C4-2B (cell line): Measurements from ENCODE around the gene TXNDC9.
"Not testable (repeated sequence)": the region's sequence is repeated elsewhere in the genome, so short reads cannot be mapped to it uniquely, and the experiment has no call there.

Experiments used
- H3K27ac ChIP-seq: fragments of 450-650 bp; 2 replicates; pipeline ENCODE4 v1.5.1; 2017
- ZFX ChIP-seq: fragments of 450-650 bp; IDR thresholded peaks from 2 replicates; pipeline ENCODE4 v1.6.1; 2017
- TF ChIP-seq, protein P1 (sequence below): fragments of 450-650 bp; conservative IDR thresholded peaks from 2 replicates; pipeline ENCODE4 v1.5.1; 2017; ENCODE audit warnings: mild to moderate bottlenecking

TXNDC9 gene

GRCh38 chr2:99365661-99366060 is 29.5 kb upstream of the TXNDC9 start:
- no peak overlapping the region for H3K27ac ChIP-seq
- no peak for TF ChIP-seq ZFX
- TF ChIP-seq, protein P1, sequence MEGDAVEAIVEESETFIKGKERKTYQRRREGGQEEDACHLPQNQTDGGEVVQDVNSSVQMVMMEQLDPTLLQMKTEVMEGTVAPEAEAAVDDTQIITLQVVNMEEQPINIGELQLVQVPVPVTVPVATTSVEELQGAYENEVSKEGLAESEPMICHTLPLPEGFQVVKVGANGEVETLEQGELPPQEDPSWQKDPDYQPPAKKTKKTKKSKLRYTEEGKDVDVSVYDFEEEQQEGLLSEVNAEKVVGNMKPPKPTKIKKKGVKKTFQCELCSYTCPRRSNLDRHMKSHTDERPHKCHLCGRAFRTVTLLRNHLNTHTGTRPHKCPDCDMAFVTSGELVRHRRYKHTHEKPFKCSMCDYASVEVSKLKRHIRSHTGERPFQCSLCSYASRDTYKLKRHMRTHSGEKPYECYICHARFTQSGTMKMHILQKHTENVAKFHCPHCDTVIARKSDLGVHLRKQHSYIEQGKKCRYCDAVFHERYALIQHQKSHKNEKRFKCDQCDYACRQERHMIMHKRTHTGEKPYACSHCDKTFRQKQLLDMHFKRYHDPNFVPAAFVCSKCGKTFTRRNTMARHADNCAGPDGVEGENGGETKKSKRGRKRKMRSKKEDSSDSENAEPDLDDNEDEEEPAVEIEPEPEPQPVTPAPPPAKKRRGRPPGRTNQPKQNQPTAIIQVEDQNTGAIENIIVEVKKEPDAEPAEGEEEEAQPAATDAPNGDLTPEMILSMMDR = no peak

GRCh38 chr2:99356853-99357252 is 20.7 kb upstream of the TXNDC9 start:
- no peak overlapping the region for H3K27ac ChIP-seq
- TF ChIP-seq ZFX = no peak
- TF ChIP-seq, protein P1 = no peak

DNA sequence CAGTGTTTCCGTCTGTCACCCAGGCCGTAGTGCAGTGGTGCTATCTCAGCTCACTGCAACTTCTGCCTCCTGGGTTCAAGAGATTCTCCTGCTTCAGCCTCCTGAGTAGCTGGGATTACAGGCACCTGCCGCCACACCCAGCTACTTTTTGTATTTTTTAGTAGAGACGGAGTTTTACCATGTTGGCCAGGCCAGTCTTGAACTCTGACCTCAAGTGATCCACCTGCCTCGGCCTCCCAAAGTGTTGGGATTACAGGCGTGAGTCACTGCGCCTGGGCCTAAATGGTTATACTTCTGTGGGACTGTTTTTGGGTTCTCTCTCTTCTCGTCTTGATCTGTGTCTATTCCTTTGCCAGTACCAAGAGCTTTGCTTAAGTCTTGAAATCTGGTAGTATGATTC is 18.7 kb upstream of the TXNDC9 start:
- not testable (repeated sequence) for H3K27ac ChIP-seq

DNA sequence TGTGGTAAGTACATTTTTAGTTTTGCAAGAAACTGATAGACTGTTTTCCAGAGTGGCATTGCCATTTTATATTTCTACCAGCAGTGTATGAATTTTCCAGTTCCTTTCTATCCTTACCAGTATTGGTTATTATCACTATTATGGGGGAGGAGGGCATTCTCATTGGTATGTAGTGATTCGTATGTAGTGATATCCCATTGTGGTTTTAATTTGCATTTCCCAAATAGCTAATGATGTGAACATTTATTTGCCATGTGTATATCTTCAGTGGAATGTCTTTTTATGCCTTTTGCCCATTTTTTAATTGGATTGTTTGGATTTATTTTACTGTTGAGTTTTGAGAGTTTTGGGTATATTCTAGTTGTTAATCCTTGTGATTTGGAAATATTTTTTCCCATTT is 17.9 kb upstream of the TXNDC9 start:
- TF ChIP-seq, protein P1 = no peak
- TF ChIP-seq ZFX = no peak
- no peak overlapping the region for H3K27ac ChIP-seq

DNA sequence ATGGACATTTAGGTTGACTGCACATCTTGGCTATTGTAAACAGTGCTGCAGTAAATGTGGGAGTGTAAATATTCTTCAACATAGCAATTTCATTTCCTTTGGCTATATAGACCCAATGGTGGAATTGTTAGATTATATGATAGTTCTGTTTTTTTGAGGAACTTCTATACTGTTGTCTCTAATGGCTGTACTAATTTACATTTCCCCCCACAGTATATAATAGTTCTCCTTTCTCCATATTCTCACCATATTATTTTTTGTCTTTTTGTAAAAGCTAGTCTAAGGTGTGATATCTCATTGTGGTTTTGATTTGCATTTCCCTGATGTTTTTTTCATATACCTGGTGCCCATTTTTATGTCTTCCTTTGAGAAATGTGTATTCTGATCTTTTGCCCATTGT is 14.1 kb upstream of the TXNDC9 start:
- no peak overlapping the region for H3K27ac ChIP-seq
- TF ChIP-seq, protein P1 = no peak
- TF ChIP-seq ZFX = no peak

GRCh38 chr2:99348173-99348572 is 12.0 kb upstream of the TXNDC9 start:
- no peak overlapping the region for H3K27ac ChIP-seq
- TF ChIP-seq, protein P1 = no peak
- TF ChIP-seq ZFX = no peak

- H3K27ac ChIP-seq = no peak overlapping the region
- no peak for TF ChIP-seq ZFX
- TF ChIP-seq, protein P1 = no peak
These were observed 10.1 kb upstream of the TXNDC9 start for GRCh38 chr2:99346218-99346617.

GRCh38 chr2:99345446-99345845 is 9.3 kb upstream of the TXNDC9 start:
- not testable (repeated sequence) for H3K27ac ChIP-seq

DNA sequence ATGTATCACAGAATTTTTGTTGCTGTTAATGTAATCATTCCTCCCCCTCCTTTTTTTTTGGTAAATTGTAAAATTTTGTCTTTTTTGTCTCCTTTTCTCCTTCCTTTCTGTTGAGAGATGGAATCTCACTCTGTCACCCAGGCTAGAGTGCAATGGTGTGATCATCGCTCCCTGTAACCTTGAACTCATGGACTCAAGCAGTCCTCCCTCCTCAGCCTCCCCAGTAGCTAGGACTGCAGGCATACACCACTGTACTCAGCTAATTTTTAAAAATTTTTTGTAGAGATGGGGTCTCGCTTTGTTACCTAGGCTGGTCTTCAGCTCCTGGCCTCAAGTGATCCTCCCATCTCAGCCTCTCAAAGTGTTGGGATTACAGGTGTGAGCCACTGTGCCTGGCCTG is 6.4 kb upstream of the TXNDC9 start:
- H3K27ac ChIP-seq = no peak overlapping the region
- TF ChIP-seq ZFX = no peak
- TF ChIP-seq, protein P1 = no peak
